ENCODE measurements around the gene RFX2.

RFX2 gene

DNA sequence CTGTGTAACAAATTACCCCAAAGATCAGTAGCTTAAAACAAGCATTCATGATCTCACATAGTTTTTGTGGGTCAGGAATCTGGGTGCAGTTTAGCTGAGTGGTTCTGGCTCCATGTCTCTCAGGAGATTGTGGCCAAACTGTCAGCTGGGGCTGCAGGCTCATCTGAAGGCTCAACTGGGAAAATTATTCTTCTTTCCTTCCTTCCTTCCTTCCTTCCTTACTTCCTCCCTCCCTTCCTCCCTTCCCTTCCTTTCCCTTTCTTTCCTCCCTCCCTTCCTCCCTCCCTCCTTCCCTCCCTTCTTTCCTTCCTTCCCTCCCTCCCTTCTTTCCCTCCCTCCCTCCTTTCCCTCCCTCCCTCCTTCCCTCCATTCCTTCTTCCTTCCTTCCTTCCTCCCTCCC, 8.7 kb upstream of the RFX2 start:
- Histone ChIP-seq H3K27me3 (replicated peaks; ENCODE audit: control insufficient read depth, insufficient read depth, low read length) (no peaks in the 10 kb centered on the region), H3K4me3 (replicated peaks; ENCODE audit: low read depth, low read length) (no peak overlapping the region), H3K36me3 (ENCODE audit: control insufficient read depth, insufficient read depth, low read length) (no peaks in the 10 kb centered on the region)
- no peak for DNase-seq (ENCODE audit: extremely low read depth, insufficient read length)
- TF ChIP-seq, protein P1, sequence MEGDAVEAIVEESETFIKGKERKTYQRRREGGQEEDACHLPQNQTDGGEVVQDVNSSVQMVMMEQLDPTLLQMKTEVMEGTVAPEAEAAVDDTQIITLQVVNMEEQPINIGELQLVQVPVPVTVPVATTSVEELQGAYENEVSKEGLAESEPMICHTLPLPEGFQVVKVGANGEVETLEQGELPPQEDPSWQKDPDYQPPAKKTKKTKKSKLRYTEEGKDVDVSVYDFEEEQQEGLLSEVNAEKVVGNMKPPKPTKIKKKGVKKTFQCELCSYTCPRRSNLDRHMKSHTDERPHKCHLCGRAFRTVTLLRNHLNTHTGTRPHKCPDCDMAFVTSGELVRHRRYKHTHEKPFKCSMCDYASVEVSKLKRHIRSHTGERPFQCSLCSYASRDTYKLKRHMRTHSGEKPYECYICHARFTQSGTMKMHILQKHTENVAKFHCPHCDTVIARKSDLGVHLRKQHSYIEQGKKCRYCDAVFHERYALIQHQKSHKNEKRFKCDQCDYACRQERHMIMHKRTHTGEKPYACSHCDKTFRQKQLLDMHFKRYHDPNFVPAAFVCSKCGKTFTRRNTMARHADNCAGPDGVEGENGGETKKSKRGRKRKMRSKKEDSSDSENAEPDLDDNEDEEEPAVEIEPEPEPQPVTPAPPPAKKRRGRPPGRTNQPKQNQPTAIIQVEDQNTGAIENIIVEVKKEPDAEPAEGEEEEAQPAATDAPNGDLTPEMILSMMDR (IDR thresholded peaks at IDR 0.05; ENCODE audit: insufficient read depth, low read length, poor library complexity, severe bottlenecking), result no peak

DNA sequence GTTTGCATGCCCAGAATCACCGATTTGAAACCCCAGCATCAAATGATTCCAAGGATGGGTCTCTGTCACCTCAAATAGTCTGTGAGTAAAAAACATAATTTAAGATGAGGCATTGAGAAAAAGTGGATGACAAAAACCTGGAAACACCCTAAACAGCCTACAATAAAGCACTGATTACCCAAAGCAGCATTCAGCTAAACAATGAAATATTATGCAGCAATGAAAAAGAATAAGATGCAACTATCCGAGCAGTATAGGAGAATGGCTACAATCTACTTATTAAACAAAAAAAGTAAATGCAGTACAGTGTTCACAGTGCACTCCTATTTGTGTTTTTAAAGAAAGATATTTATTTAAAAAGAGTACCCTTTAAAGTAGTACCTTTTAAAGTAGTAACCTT, 7.7 kb upstream of the RFX2 start:
- no peak for DNase-seq (ENCODE audit: extremely low read depth, insufficient read length)
- TF ChIP-seq, protein P1 (IDR thresholded peaks at IDR 0.05; ENCODE audit: insufficient read depth, low read length, poor library complexity, severe bottlenecking), result no peak
- Histone ChIP-seq H3K27me3 (replicated peaks; ENCODE audit: control insufficient read depth, insufficient read depth, low read length) (no peaks in the 10 kb centered on the region), H3K36me3 (ENCODE audit: control insufficient read depth, insufficient read depth, low read length) (no peaks in the 10 kb centered on the region), H3K4me3 (replicated peaks; ENCODE audit: low read depth, low read length) (no peak overlapping the region)

DNA sequence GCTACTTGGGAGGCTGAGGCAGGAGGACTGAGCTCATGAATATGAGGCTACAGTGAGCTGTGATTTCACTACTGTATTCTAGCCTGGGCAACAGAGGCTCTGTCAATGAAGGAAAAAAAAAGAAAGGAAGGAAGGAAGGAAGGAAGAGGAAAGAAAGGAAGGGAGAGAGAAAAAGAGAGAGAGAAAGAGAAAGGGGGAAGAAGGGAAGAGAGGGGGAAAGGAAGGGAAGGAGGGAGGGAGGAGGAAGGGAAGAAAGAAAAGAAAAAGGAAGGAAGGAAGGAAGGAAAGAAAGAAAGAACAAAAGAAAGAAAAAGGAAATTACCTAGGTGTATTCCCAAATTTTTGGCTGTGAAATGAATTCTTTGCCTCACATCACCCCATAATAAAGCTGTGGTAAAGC, 7.2 kb upstream of the RFX2 start:
- DNase-seq (ENCODE audit: extremely low read depth, insufficient read length), result no peak
- TF ChIP-seq, protein P1 (IDR thresholded peaks at IDR 0.05; ENCODE audit: insufficient read depth, low read length, poor library complexity, severe bottlenecking), result no peak
- Histone ChIP-seq H3K36me3 (ENCODE audit: control insufficient read depth, insufficient read depth, low read length) (no peaks in the 10 kb centered on the region), H3K27me3 (replicated peaks; ENCODE audit: control insufficient read depth, insufficient read depth, low read length) (no peaks in the 10 kb centered on the region), H3K4me3 (replicated peaks; ENCODE audit: low read depth, low read length) (no peak overlapping the region)

DNA sequence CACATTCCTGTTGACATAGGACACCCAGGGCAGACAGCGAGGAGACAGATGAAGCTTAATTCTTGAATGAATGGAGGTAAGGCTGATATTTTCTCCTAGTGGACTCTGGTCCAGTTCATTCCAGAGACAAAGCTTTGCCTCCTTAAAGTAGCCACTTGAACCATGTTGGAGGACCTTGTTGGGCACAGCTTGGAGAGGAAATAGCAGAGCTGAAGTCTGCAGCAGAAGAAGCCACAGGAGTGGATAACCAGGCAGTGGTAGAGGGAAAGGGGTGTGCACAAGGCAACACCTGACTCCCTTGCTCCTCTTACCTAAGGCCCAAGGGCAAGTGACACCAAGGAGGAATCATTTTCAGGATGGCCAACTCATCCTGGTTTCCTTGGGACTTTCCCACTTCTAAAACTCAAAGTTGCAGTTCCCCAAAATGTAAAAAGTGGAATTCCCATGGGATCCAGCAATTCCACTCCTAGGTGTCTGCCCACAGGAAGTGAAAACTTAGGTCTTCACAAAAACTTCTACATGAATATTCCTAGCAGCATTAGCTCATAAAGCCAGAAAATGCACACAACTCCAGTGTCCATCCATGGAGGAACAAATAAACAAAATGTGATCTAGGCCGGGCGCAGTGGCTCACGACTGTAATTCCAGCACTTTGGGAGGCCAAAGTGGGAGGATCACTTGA, 6.6 kb upstream of the RFX2 start:
- Histone ChIP-seq H3K4me3 (replicated peaks; ENCODE audit: low read depth, low read length) (no peak overlapping the region), H3K27me3 (replicated peaks; ENCODE audit: control insufficient read depth, insufficient read depth, low read length) (no peaks in the 10 kb centered on the region), H3K36me3 (ENCODE audit: control insufficient read depth, insufficient read depth, low read length) (no peaks in the 10 kb centered on the region)
- TF ChIP-seq, protein P1 (IDR thresholded peaks at IDR 0.05; ENCODE audit: insufficient read depth, low read length, poor library complexity, severe bottlenecking), result no peak
- DNase-seq (ENCODE audit: extremely low read depth, insufficient read length), result no peak

DNA sequence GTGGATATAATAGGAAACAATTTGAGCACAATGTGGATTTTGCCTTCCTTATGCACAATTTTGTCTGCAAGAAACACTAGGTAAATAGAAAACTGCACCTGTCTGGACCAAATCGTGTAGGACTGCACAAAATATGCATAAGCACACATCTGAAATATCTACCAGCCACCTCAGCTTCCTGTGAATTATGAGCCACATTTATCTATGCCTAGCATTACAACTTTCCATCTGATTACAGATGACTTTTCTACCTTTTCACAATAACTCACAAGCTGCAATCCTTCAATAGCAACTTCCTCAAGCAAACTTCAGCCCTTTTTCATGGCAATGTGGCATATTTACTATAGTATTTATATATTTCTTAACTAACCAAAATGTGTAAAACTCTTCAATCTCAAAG, 5.7 kb upstream of the RFX2 start:
- Histone ChIP-seq H3K36me3 (ENCODE audit: control insufficient read depth, insufficient read depth, low read length) (no peaks in the 10 kb centered on the region), H3K27me3 (replicated peaks; ENCODE audit: control insufficient read depth, insufficient read depth, low read length) (no peaks in the 10 kb centered on the region), H3K4me3 (replicated peaks; ENCODE audit: low read depth, low read length) (no peak overlapping the region)
- no peak for DNase-seq (ENCODE audit: extremely low read depth, insufficient read length)
- TF ChIP-seq, protein P1 (IDR thresholded peaks at IDR 0.05; ENCODE audit: insufficient read depth, low read length, poor library complexity, severe bottlenecking), result no peak
